ENCODE results near the gene SIKE1.
"Not testable (repeated sequence)": the region's sequence is repeated elsewhere in the genome, so short reads cannot be mapped to it uniquely, and the experiment has no call there.

Gene SIKE1

GRCh38 chr1:114755006-114755931 lies 25.2 kb downstream of the SIKE1 start:
- DNase-seq = no peak

DNA sequence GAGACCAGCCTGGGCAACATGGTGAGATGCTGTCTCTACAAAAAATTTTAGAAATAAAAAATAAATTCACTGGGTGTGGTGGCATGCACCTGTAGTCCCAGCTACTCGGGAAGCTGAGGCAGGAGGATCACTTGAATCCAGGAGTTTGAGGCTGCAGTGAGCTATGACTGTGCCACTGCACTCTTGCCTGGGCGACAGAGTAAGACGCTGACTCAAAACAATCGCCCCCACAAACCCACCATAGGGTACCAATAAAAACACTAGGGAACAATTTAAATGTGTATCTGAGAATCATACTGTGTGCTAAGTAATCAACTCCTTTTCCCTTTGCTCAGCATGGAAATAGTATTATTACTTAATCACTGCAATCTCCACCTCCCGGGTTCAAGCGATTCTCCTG lies 26.8 kb downstream of the SIKE1 start:
- DNase-seq = not testable (repeated sequence)

DNA sequence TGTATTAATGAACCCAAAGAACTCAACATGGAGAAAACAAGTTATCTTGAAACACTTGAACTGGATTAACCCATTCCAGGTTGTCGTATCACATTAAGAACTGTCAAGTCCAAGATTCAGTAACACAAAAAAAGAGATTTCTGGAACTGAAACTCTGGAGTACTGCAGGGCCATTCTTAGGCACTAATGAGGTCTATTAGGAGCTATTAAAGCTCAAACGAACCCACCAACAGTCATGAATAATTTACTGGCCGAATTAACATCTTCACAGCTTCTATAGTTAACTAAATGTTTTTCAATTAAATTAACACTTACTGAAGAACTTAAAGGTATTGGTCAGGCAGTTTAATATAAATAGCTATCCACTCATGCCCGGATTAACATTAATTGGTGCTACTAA lies 27.3 kb downstream of the SIKE1 start:
- DNase-seq = no peak

DNA sequence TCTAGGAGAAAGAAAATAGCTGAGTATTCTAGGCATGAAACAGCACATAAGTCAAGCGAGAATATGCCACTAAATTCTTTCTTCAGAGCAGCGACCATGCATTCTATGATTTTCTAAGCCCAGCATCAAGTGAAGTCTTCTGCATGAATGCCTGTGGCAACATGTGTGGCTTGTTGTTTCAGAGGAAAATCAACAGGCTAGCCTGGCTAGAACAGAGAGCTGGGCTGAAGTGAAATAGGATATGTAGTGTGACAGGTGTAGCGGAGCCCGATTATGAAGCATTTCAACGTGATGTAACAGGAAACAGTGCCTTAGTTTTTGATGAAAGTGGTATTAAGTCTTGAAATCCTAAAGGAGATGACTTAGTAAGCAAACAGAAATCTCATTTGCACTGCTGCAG lies 29.7 kb downstream of the SIKE1 start:
- DNase-seq = peak; percentile 34

DNA sequence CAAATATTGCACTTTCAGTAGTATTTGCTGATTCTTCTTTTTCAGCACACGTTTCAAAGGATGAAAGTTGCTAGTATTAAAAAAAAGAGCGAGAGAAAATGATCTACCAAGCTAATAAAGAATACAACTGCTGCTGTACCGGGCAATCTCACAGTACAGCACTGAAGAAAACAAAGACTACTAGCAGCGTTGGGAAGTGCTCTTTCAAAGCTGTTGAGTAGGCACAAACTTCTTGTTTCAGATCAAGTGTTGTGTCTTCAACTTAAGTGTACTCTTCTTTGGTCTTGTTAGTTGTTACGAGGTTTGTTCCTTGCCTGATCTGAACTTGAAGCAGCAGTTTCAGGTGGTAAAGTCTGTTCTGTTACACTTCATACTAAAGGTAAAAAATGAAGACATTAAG lies 30.6 kb downstream of the SIKE1 start:
- no peak for DNase-seq

DNA sequence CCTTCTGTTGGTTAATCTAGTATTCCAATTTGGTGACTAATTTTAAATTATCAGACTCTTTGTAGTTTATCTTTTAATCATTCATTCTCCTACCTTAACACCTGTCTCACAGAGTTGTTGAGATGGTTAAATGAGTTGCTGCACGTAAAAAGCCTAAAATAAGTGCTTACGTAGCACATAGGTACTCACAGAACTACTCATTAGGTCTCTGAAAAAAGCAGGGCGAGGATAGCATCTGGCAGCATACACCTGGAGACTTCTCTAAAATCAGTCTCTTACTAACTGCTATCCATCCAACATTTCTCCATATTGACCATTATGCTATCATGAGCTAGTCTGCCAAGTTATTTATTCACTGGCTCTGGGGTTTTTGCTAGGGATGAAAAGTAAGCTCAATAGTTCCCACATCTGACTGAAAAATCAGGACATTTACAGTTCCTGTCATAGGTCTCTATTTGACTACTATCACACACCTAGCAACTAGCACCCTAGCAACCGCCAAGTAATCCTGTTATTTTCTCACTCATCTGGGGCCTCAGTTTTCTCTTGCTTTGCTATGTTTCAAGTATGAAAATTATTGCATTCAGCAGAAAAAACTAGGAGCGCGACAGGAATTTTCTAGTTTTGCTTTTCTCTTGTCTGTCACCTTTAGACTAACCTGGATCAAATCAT lies 33.9 kb downstream of the SIKE1 start:
- DNase-seq = no peak

DNA sequence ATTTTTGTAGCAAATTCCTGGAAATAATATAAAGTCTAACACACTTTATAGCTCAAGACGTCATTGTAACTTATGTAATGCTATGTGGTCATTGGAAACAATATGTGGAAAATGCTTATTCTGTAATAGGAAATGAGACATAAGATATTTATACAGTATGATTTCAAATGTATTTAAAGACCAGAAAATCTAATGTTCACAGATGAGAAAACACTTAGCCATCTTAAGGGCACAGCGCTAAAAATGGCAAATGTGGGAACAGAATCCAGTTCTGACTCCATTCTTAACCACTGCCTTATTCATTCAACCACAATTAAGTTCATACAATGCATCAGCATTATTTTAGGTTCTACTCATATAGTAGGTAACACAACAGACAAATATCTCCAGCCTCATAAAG lies 35.2 kb downstream of the SIKE1 start:
- no peak for DNase-seq

- DNase-seq = no peak
Observed at GRCh38 chr1:114741963-114742746, 38.3 kb downstream of the SIKE1 start.

DNA sequence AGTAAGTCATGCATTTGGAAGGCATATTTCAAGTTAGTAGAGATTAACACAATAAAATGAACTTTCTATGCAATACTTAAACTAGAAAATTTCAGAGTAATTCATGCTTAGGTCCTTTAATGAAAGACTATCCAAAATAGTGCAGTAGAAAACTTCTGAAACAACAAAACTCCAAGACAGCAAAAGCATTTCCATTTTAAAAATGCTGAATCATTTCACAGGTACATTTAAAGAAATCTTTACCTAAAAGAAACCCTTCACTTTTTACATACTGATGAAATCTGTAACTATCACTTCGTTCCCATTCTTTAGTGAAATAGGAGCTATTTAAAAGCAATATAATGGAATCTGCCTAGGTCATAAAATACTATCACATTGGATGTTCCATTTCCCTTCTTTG lies 40.2 kb downstream of the SIKE1 start:
- no peak for DNase-seq

DNA sequence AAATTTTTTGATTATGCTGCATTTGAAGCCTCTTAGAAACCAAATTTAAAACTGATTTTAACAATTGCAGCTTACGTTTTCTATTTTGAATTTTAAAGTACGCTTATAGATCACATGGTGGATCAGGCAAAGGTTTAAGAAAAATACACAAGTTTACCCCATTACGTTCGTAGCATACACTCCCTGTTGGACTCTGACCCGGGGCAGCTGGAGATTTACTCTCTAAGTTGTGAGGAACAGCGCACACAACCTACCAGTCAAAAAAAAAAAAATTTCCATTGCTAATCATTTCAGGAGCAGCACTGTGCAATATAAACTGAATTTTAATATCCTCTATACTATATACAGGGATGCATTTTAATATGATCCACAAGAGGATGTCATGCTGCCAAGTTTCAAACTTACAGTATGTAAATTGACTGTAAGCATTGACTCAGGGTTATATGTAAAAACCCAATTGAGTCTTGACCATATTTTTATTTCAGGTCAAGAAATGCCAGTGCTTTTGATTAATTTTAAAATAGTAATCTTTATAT lies 43.1 kb downstream of the SIKE1 start:
- no peak for DNase-seq

DNA sequence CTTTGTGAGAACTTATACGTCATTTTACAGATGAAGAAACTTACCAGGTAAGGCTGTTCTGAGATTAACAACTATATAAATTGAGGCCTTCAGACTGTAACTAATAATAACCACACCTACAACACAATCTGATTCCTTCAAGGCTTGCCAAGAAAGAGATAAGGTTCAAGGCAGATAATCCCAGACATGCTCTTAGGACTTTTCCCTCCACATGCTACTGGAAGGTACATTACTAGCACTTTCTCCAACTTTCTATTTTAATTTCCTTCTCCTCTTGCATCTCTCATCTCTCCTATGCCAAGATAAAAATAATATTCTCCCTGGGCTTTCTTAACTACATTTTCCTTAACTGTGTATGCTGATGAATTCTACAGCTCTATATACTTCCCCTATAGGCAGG lies 45.0 kb downstream of the SIKE1 start:
- DNase-seq = no peak

DNA sequence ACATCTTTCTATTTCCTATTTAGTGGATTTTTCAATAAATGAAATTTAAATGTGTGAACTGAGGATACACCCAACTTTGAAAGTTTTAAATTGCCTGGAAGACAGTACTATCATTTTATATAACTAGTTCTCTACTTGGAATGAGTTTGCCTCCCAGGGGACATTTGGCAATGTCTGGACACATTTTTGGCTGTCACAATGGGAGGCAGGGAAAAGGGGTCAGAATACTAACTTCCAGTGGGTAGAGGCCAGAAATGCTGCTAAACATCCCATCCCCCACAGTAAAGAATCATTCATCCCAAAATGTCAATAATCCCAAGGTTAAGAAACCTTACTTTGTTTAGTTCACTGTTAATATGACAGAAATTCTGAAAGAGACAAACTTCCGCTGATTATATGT lies 50.7 kb downstream of the SIKE1 start:
- no peak for DNase-seq

- DNase-seq = no peak
Observed at GRCh38 chr1:114728553-114728952, 51.9 kb downstream of the SIKE1 start.

- DNase-seq = no peak
Observed at GRCh38 chr1:114725230-114725629, 55.3 kb downstream of the SIKE1 start.

DNA sequence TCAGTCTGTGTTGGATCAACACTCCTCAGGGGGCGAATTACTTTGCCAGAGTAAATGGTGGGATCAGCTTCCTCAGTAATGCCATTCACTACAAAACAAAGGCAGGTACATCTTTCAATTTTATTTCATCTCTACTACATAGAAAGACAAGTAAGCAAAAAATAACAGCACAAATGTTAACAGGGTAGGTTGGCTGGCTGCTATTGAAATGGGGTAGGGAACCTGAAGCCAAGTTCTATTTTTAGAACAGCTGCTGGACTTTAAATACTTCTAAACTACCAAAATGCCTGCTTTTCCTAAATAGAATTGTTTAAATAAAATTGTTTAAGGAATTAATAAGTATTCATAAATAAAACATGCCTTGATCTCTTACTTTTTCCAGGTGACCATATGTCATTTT lies 56.6 kb downstream of the SIKE1 start:
- DNase-seq = no peak

- no peak for DNase-seq
Observed at GRCh38 chr1:114723457-114723856, 57.0 kb downstream of the SIKE1 start.

DNA sequence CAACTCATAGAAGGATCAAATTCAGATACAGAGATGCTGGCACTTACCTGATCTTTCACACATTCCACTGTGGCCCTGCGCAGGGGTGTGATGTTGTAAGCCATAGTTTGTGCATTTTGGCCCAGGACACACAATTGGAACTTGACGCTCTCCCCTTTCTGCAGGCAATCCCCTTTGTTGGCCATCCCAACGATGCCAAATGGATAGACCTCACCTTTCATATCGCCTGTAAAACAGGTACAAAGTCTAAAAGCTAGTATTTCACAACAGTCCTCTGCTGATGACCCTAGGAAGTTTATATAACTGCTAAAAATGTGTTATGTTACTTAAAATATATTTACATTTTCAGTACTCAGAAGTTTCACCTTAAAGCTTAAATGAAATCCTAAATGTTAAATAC lies 60.0 kb downstream of the SIKE1 start:
- DNase-seq = no peak
